ENCODE results near the gene NFYC. TPM values are rescaled to one million over a fixed set of nuclear protein-coding genes. Genes with fewer than 3 reads are reported as not detected.
A peak's percentile ranks its signal among the peaks of the same experiment; 100 is the strongest.

The NFYC gene
- total RNA-seq, 1 donor from 2014 or later = 67.2 TPM

- Mint-ChIP-seq H3K9me3 (no peaks in the 10 kb centered on the region), H3K36me3 (ENCODE audit: low read depth) (no peaks in the 10 kb centered on the region), H3K4me1 (peaks cover 40% of the 10 kb centered on the region), H3K27ac (ENCODE audit: unreplicated experiment) (peak overlapping the region; percentile 96), H3K27me3 (ENCODE audit: low read depth) (no peaks in the 10 kb centered on the region), H3K4me3 (peak overlapping the region; percentile 95)
- TF ChIP-seq CTCF (conservative IDR thresholded peaks at IDR 0.05) = no peak
- no peak for DNase-seq (ENCODE audit: low read depth, low spot score)
These were observed 17.2 kb downstream of the NFYC start for GRCh38 chr1:40708750-40709099.

- Mint-ChIP-seq H3K27me3 (ENCODE audit: low read depth) (no peaks in the 10 kb centered on the region), H3K4me3 (peak overlapping the region; percentile 95), H3K9me3 (no peaks in the 10 kb centered on the region), H3K27ac (ENCODE audit: unreplicated experiment) (peak overlapping the region; percentile 96), H3K36me3 (ENCODE audit: low read depth) (no peaks in the 10 kb centered on the region), H3K4me1 (peaks cover 39% of the 10 kb centered on the region)
- no peak for TF ChIP-seq CTCF (conservative IDR thresholded peaks at IDR 0.05)
- DNase-seq (ENCODE audit: low read depth, low spot score) = peak; percentile 62
These were observed 17.7 kb downstream of the NFYC start for GRCh38 chr1:40709100-40709801.

DNA sequence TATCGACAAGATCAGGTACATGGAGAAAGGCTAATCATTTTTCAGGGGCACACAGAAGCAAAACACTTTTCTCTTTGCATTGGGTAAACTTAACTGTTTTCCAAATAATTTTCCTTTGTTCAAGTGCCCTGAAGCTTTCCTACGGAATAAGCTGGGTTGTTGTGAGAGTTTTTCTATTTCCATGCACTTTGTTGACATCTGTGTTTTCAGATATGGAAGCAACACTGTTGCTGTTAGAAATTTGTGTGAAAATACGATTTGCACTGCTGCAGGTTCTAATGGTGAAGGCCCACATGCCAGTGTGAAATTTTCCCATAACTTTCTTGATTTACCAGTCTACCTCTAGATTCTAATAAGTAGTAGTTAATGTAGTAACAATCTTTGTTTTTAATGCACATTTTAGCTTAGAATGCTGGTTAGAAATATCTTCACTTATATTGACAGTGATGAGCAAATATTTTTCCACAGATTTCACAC lies 18.3 kb downstream of the NFYC start:
- Mint-ChIP-seq H3K4me1 (peaks cover 36% of the 10 kb centered on the region), H3K9me3 (no peaks in the 10 kb centered on the region), H3K36me3 (ENCODE audit: low read depth) (no peaks in the 10 kb centered on the region), H3K4me3 (peak overlapping the region; percentile 95), H3K27ac (ENCODE audit: unreplicated experiment) (peak overlapping the region; percentile 96), H3K27me3 (ENCODE audit: low read depth) (no peaks in the 10 kb centered on the region)
- DNase-seq (ENCODE audit: low read depth, low spot score) = no peak
- TF ChIP-seq CTCF (conservative IDR thresholded peaks at IDR 0.05) = no peak

DNA sequence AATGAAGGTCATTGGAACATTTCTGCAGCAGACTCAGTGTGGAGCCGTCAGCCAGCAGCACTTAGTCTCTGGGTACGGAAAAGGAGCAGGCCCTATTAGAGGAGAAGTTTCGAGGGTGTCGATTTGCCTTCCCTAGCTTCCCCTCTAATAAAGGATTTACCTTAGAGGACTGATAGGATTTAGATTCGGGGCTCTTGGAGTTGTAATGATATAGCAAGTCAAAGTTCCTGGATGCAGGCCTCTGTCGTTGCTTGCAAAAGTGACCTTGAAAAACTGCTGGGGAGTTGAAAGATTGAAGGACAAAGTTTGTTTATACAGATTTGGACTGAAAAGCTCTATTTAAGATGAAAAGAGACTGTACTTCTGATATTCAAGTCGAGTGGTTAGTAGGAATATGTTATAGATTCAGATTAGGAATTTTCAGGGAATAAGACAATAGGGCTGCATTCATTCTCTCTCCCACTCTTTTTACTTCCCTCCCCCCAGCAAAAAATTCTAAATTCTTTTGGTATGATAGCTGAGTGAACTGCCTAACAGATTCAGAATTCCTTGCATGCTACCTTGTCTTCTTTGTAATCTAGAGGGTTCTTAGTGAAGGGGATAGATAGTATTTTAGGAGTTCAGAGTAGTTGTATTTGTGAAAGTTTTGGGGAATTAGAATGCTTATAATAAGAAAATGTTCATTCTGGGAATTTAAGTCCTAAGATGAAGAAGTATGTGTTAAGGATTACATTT lies 19.2 kb downstream of the NFYC start:
- Mint-ChIP-seq H3K4me3 (peak overlapping the region; percentile 95), H3K4me1 (peaks cover 36% of the 10 kb centered on the region), H3K27ac (ENCODE audit: unreplicated experiment) (peak overlapping the region; percentile 2), H3K36me3 (ENCODE audit: low read depth) (no peaks in the 10 kb centered on the region), H3K9me3 (no peaks in the 10 kb centered on the region), H3K27me3 (ENCODE audit: low read depth) (no peaks in the 10 kb centered on the region)
- DNase-seq (ENCODE audit: low read depth, low spot score) = no peak
- no peak for TF ChIP-seq CTCF (conservative IDR thresholded peaks at IDR 0.05)

- Mint-ChIP-seq H3K27me3 (ENCODE audit: low read depth) (no peaks in the 10 kb centered on the region), H3K9me3 (no peaks in the 10 kb centered on the region), H3K4me1 (peaks cover 36% of the 10 kb centered on the region), H3K36me3 (ENCODE audit: low read depth) (no peaks in the 10 kb centered on the region), H3K27ac (ENCODE audit: unreplicated experiment) (peak overlapping the region; percentile 23), H3K4me3 (peak overlapping the region; percentile 95)
- TF ChIP-seq CTCF (conservative IDR thresholded peaks at IDR 0.05) = no peak
- no peak for DNase-seq (ENCODE audit: low read depth, low spot score)
These were observed 20.2 kb downstream of the NFYC start for GRCh38 chr1:40711465-40712404.

All from neural crest cell (in vitro differentiated cells).